Adipocyte (in vitro differentiated cells): ENCODE measurements around the gene SMIM20.
"Not testable (repeated sequence)": the region's sequence is repeated elsewhere in the genome, so short reads cannot be mapped to it uniquely, and the experiment has no call there.

Experiments used
- DNase-seq: peaks from one replicate; pipeline ENCODE4 v3.0.0-alpha.2; 2015; ENCODE audit warnings: low read depth
- H3K27me3 ChIP-seq: replicated peaks from 2 replicates; pipeline ENCODE4 v1.7.0; 2013; ENCODE audit warnings: mild to moderate bottlenecking, low read length, moderate library complexity; ENCODE audit not compliant: control insufficient read depth, insufficient read depth
- H3K36me3 ChIP-seq: 2 replicates; pipeline ENCODE4 v1.7.0; 2013; ENCODE audit warnings: low read length, mild to moderate bottlenecking, moderate library complexity; ENCODE audit not compliant: control insufficient read depth, insufficient read depth, severe bottlenecking
- H3K4me1 ChIP-seq: 2 replicates; pipeline ENCODE4 v1.7.0; 2013; ENCODE audit warnings: mild to moderate bottlenecking, low read length, moderate library complexity; ENCODE audit not compliant: control insufficient read depth, insufficient read depth
- H3K4me3 ChIP-seq: 2 replicates; pipeline ENCODE4 v1.7.0; 2013; ENCODE audit warnings: mild to moderate bottlenecking, low read length, moderate library complexity
- H3K9ac ChIP-seq: 2 replicates; pipeline ENCODE4 v1.7.0; 2013; ENCODE audit warnings: mild to moderate bottlenecking, low read length, moderate library complexity
- H3K9me3 ChIP-seq: 2 replicates; pipeline ENCODE4 v1.7.0; 2013; ENCODE audit warnings: mild to moderate bottlenecking, low read length, moderate library complexity; ENCODE audit not compliant: control insufficient read depth

The SMIM20 gene

GRCh38 chr4:25913851-25914669 is at the start of gene SMIM20:
TSS of gene SMIM20 (plus strand) at chr4:25914220. CDS start at chr4:25914314, 94 bp downstream.
- peak; percentile 96 for DNase-seq
- Histone ChIP-seq H3K9me3 (no peaks in the 10 kb centered on the region), H3K9ac (peak within 1 kb of the TSS; percentile 90), H3K4me3 (peak within 1 kb of the TSS; percentile 95), H3K4me1 (peaks cover 24% of the 10 kb centered on the region), H3K36me3 (no peaks in the 10 kb centered on the region), H3K27me3 (peaks cover 6% of the 10 kb centered on the region)

DNA sequence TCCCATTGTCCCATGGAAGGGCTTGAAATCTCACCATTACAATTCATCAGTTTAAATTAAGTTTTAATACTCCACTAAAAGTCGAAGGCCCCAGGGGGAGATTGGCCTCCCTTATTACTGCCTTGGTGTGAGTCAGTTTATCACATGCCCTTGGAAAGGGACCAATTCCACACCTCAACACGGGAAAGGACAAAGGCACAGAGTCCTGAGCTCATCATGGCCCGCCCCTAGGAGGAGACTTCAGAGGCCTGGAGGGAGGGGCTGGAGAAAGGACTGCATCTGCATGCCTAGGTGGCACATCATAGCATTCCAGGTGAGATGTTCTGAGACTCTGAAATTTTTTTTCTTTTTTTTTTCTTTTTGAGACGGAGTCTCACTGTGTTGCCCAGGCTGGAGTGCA is 48.4 kb upstream of the SMIM20 start:
- H3K27me3 ChIP-seq = peaks cover 3% of the 10 kb centered on the region
- H3K4me3 ChIP-seq = no peak overlapping the region
- DNase-seq = no peak
- no peaks in the 10 kb centered on the region for H3K9me3 ChIP-seq
- H3K36me3 ChIP-seq = no peaks in the 10 kb centered on the region
- H3K4me1 ChIP-seq = peaks cover 14% of the 10 kb centered on the region
- no peak overlapping the region for H3K9ac ChIP-seq

DNA sequence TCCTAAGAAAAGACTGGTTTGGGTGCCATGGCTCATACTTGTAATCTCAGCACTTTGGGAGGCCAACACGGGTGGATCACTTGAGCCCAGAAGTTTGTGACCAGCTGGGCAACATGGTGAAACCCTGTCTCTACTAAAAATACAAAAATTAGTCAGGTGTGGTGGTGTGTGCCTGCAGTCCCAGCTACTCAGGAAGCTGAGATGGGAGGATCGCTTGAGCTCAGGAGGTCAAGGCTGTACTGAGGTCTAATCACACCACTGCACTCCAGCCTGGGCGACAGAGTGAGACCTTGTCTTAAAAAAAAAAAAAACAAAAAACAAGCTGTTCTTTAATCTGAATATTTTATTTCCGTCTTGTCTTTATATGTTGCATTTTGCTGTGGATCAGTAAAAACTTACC is 47.6 kb upstream of the SMIM20 start:
- not testable (repeated sequence) for DNase-seq, H3K9ac ChIP-seq

GRCh38 chr4:25867781-25868294 is 46.2 kb upstream of the SMIM20 start:
- Histone ChIP-seq H3K4me1 (no peaks in the 10 kb centered on the region), H3K9me3 (no peaks in the 10 kb centered on the region), H3K36me3 (no peaks in the 10 kb centered on the region), H3K9ac (no peak overlapping the region), H3K4me3 (no peak overlapping the region), H3K27me3 (peaks cover 3% of the 10 kb centered on the region)
- DNase-seq = no peak

More for the DNA sequence above, 47.6 kb upstream of the SMIM20 start:
- not testable (repeated sequence) for H3K4me1 ChIP-seq, H3K4me3 ChIP-seq, H3K9me3 ChIP-seq, H3K36me3 ChIP-seq, H3K27me3 ChIP-seq

DNA sequence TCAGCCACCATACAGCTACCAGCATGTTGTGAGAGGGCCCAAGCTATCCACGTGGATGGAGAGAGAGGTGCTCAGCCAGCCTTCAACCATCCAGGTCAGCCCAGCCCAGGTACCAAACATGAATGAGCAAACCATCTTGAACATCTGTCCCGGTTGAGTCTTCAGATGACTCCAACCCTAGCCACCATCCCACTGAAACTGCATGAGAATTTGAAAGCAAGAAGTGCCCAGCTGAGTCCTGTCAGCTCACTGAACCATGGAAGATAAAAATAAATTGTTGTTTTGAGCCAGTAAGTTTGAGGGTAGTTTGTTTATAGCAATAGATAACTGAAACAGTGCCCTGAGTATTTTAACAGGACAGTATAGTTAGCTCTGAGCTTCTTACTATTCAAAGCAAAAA is 43.9 kb upstream of the SMIM20 start:
- H3K36me3 ChIP-seq = no peaks in the 10 kb centered on the region
- DNase-seq = no peak
- no peaks in the 10 kb centered on the region for H3K9me3 ChIP-seq
- H3K4me3 ChIP-seq = no peak overlapping the region
- no peak overlapping the region for H3K9ac ChIP-seq
- no peaks in the 10 kb centered on the region for H3K4me1 ChIP-seq
- no peaks in the 10 kb centered on the region for H3K27me3 ChIP-seq

GRCh38 chr4:25872851-25873631 is 41.0 kb upstream of the SMIM20 start:
- Histone ChIP-seq H3K9me3 (no peaks in the 10 kb centered on the region), H3K9ac (no peak overlapping the region), H3K36me3 (no peaks in the 10 kb centered on the region), H3K4me1 (no peaks in the 10 kb centered on the region), H3K27me3 (no peaks in the 10 kb centered on the region), H3K4me3 (no peak overlapping the region)
- no peak for DNase-seq

- H3K36me3 ChIP-seq = no peaks in the 10 kb centered on the region
- no peak overlapping the region for H3K4me3 ChIP-seq
- H3K9ac ChIP-seq = no peak overlapping the region
- no peaks in the 10 kb centered on the region for H3K4me1 ChIP-seq
- no peaks in the 10 kb centered on the region for H3K27me3 ChIP-seq
- H3K9me3 ChIP-seq = no peaks in the 10 kb centered on the region
- DNase-seq = no peak
Measured at GRCh38 chr4:25873632-25874129, 40.3 kb upstream of the SMIM20 start.

GRCh38 chr4:25874655-25875054 is 39.4 kb upstream of the SMIM20 start:
- Histone ChIP-seq H3K36me3 (no peaks in the 10 kb centered on the region), H3K4me1 (no peaks in the 10 kb centered on the region), H3K9ac (no peak overlapping the region), H3K27me3 (no peaks in the 10 kb centered on the region), H3K4me3 (no peak overlapping the region), H3K9me3 (no peaks in the 10 kb centered on the region)
- DNase-seq = no peak

GRCh38 chr4:25875281-25875745 is 38.7 kb upstream of the SMIM20 start:
- no peaks in the 10 kb centered on the region for H3K9me3 ChIP-seq
- H3K4me3 ChIP-seq = no peak overlapping the region
- H3K9ac ChIP-seq = no peak overlapping the region
- H3K4me1 ChIP-seq = peaks cover 3% of the 10 kb centered on the region
- no peak for DNase-seq
- H3K27me3 ChIP-seq = no peaks in the 10 kb centered on the region
- no peaks in the 10 kb centered on the region for H3K36me3 ChIP-seq

DNA sequence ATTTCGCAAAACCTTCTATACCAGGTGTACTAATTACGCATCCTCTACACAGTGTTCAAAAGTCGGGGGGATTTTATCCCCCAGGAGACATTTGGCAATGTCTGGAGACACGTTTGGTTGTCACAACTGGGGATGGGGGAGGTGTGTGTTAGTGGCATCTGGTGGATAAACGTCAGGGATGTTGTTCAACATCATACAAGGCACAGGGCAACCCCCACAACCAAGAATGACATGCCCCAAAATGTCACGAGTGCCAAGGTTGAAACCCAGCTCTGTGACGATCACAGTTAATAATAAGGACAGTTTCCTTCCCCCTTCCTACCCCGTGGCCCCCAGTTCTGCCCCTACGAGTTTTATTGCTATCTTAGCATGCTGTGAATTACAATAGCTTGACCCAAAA is 35.3 kb upstream of the SMIM20 start:
- no peaks in the 10 kb centered on the region for H3K36me3 ChIP-seq
- H3K4me1 ChIP-seq = peaks cover 10% of the 10 kb centered on the region
- H3K9ac ChIP-seq = no peak overlapping the region
- H3K9me3 ChIP-seq = no peaks in the 10 kb centered on the region
- no peaks in the 10 kb centered on the region for H3K27me3 ChIP-seq
- no peak for DNase-seq
- no peak overlapping the region for H3K4me3 ChIP-seq

- Histone ChIP-seq H3K36me3 (no peaks in the 10 kb centered on the region), H3K4me3 (no peak overlapping the region), H3K9me3 (no peaks in the 10 kb centered on the region), H3K4me1 (peaks cover 14% of the 10 kb centered on the region), H3K27me3 (no peaks in the 10 kb centered on the region), H3K9ac (no peak overlapping the region)
- no peak for DNase-seq
Measured at GRCh38 chr4:25879091-25879584, 34.9 kb upstream of the SMIM20 start.
